ENCODE data around the gene KIAA1958.

- TF ChIP-seq CTCF (IDR thresholded peaks at IDR 0.05) (no peak), EZH2 (IDR thresholded peaks at IDR 0.05; ENCODE audit: borderline replicate concordance, insufficient read depth, low read depth, low read length, poor library complexity, severe bottlenecking) (no peak)
These were observed 20.5 kb downstream of the KIAA1958 start for GRCh38 chr9:112507001-112507680.
